Calu3 (cell line): ENCODE data around the gene DBH. TPM values are rescaled to one million over a fixed set of nuclear protein-coding genes. Genes with fewer than 3 reads are reported as not detected.

Source experiments
- BruUV-seq: library from RNA; stranded (reverse); fragments of 400-500 nt; replicated peaks from 2 replicates; lab custom pipeline; 2021; lab: Mats Ljungman, UMichigan
- CTCF ChIA-PET: fragments of 300-600 bp; sonication (Branson Sonifier 250); formaldehyde crosslinking; loops from one replicate; lab custom pipeline; 2022; ENCODE audit warnings: antibody characterized with exemption; lab: Charles Lee
- DNase-seq: peaks from one replicate; pipeline ENCODE4 v3.0.0; 2022
- H3K27ac Mint-ChIP-seq: one replicate; pipeline ENCODE4 v1.8.0; 2022; ENCODE audit warnings: mixed read lengths; ENCODE audit not compliant: unreplicated experiment
- H3K27me3 Mint-ChIP-seq: one replicate; pipeline ENCODE4 v1.8.0; 2022; ENCODE audit warnings: mixed read lengths; ENCODE audit not compliant: unreplicated experiment
- H3K36me3 Mint-ChIP-seq: one replicate; pipeline ENCODE4 v1.8.0; 2022; ENCODE audit warnings: mild to moderate bottlenecking, moderate library complexity, mixed read lengths; ENCODE audit not compliant: insufficient read depth, unreplicated experiment
- H3K4me1 Mint-ChIP-seq: one replicate; pipeline ENCODE4 v1.8.0; 2022; ENCODE audit warnings: mild to moderate bottlenecking, low read depth, mixed read lengths; ENCODE audit not compliant: unreplicated experiment
- H3K4me3 Mint-ChIP-seq: one replicate; pipeline ENCODE4 v1.8.0; 2022; ENCODE audit warnings: mild to moderate bottlenecking, low read depth, moderate library complexity, mixed read lengths; ENCODE audit not compliant: unreplicated experiment
- H3K9me3 Mint-ChIP-seq: one replicate; pipeline ENCODE4 v1.8.0; 2022; ENCODE audit warnings: low read depth, mixed read lengths; ENCODE audit not compliant: unreplicated experiment
- CTCF ChIP-seq: fragments of 200-600 bp; IDR thresholded peaks from one replicate; pipeline ENCODE4 v1.8.0; 2022; ENCODE audit warnings: antibody characterized with exemption; ENCODE audit not compliant: unreplicated experiment
- intact Hi-C: fragments of 100-400 bp; cut with micrococcal nuclease; formaldehyde crosslinking; loops from one replicate; pipeline ENCODE4 v1.10.0; 2022; ENCODE audit not compliant: unreplicated experiment
- total RNA-seq: library from RNA; stranded (reverse); gene quantifications from 2 replicates; pipeline ENCODE4 v1.2.3, GENCODE V29; 2022

DBH gene
- total RNA-seq, 1 experiment from 2014 or later = not detected

DNA sequence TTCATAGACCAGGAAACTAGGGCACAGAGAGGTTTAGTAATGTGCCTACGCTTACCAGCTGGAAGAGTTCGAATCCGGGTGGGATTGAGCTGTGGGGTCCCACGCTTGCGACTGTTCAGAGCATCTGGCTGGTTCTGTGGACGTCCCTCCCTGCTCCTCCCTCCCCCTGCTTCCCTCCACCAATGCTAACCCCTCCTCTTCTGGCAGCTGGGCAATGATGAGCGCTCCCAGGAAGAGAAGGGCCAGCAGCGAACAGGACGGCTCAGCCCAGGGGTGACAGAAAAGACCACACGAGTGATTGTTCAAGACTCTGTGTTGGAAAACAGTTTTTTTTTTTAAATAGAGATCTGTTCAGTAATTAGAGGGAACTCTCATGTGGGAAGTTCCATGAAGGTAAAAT is 33.9 kb upstream of the DBH start:
- H3K27ac Mint-ChIP-seq = no peak overlapping the region
- no peak overlapping the region for H3K4me3 Mint-ChIP-seq
- H3K4me1 Mint-ChIP-seq = no peaks in the 10 kb centered on the region
- intact Hi-C loops = no loop called here
- DNase-seq = no peak
- no peaks in the 10 kb centered on the region for H3K36me3 Mint-ChIP-seq
- H3K27me3 Mint-ChIP-seq = peaks cover 57% of the 10 kb centered on the region
- CTCF ChIA-PET = no interaction called here
- no TSS peak for BruUV-seq
- H3K9me3 Mint-ChIP-seq = peaks cover under 1% of the 10 kb centered on the region
- TF ChIP-seq CTCF = no peak

- Mint-ChIP-seq H3K9me3 (no peaks in the 10 kb centered on the region), H3K36me3 (no peaks in the 10 kb centered on the region), H3K27me3 (peaks cover 58% of the 10 kb centered on the region), H3K27ac (no peak overlapping the region), H3K4me1 (no peaks in the 10 kb centered on the region), H3K4me3 (no peak overlapping the region)
- no peak for TF ChIP-seq CTCF
- intact Hi-C loops = no loop called here
- CTCF ChIA-PET = no interaction called here
- DNase-seq = no peak
- no TSS peak for BruUV-seq
These were observed 32.8 kb upstream of the DBH start for GRCh38 chr9:133603135-133603927.

- Mint-ChIP-seq H3K4me1 (no peaks in the 10 kb centered on the region), H3K4me3 (no peak overlapping the region), H3K9me3 (no peaks in the 10 kb centered on the region), H3K27ac (no peak overlapping the region), H3K36me3 (no peaks in the 10 kb centered on the region), H3K27me3 (peaks cover 62% of the 10 kb centered on the region)
- no peak for TF ChIP-seq CTCF
- BruUV-seq = no TSS peak
- DNase-seq = no peak
- intact Hi-C loops = no loop called here
- CTCF ChIA-PET = no interaction called here
These were observed 31.9 kb upstream of the DBH start for GRCh38 chr9:133604214-133604613.

DNA sequence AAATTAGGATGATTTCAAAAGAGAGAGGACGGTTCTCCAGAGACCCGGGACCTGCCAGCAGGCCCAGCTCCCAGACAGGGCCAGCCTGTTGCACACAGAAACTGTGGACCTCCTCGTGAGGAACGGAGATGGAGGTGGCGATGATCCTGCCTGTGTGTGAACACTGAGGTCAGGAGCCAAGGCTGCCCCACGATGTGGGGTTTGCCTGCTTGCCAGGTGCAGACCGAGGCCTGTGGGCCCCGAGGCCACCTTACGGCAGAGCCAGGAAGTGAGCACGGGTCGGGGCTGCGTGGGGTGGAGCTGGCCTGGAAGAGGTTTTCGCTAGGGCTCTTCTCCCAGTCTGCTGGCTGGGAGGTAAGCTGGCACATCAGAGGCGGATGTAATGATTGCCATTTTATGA is 31.3 kb upstream of the DBH start:
- H3K36me3 Mint-ChIP-seq = no peaks in the 10 kb centered on the region
- DNase-seq = peak; percentile 6
- H3K4me1 Mint-ChIP-seq = no peaks in the 10 kb centered on the region
- CTCF ChIA-PET = no interaction called here
- TF ChIP-seq CTCF = no peak
- H3K4me3 Mint-ChIP-seq = no peak overlapping the region
- intact Hi-C loops = no loop called here
- no TSS peak for BruUV-seq
- peaks cover 62% of the 10 kb centered on the region for H3K27me3 Mint-ChIP-seq
- H3K27ac Mint-ChIP-seq = no peak overlapping the region
- H3K9me3 Mint-ChIP-seq = no peaks in the 10 kb centered on the region
